Fibroblast of lung (primary cell): ENCODE data around the gene WWOX.

Experiments used
- EZH2 ChIP-seq: IDR thresholded peaks from 2 replicates; pipeline ENCODE4 v1.5.1; 2012; ENCODE audit warnings: low read length, control low read depth, mild to moderate bottlenecking; ENCODE audit errors: missing control alignments
- TF ChIP-seq, protein P1 (sequence below), 2 donors: IDR thresholded peaks in 1 of 2; conservative IDR thresholded peaks in 1 of 2; 1 replicate in 1 of 2; 2 replicates in 1 of 2; pipeline ENCODE4 v1.5.1; 2011 to 2012; ENCODE audit warnings: low read length in 2 of 2, control low read depth in 1 of 2, inconsistent platforms in 1 of 2, low read depth in 1 of 2, mild to moderate bottlenecking in 1 of 2

DNA sequence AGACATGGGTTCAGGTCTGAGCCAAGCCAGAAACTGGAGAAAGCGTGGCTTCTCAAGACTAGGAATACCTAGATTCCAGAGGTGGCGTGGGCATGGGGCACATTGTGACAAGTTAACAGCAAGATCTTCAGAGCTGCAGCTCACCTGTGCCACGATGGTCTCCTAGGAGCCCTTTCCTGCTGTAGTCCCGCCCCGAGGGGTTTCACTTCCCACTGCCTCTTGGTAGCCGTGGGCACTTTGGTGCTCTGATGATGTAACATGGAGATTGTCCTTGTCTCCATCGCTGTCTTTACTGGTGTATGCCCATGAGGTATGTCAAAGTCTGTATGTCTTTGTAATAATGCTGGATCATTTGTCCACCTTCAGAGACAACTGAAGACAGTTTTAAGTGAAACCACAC is 89.7 kb downstream of the WWOX start:
- TF ChIP-seq, protein P1, sequence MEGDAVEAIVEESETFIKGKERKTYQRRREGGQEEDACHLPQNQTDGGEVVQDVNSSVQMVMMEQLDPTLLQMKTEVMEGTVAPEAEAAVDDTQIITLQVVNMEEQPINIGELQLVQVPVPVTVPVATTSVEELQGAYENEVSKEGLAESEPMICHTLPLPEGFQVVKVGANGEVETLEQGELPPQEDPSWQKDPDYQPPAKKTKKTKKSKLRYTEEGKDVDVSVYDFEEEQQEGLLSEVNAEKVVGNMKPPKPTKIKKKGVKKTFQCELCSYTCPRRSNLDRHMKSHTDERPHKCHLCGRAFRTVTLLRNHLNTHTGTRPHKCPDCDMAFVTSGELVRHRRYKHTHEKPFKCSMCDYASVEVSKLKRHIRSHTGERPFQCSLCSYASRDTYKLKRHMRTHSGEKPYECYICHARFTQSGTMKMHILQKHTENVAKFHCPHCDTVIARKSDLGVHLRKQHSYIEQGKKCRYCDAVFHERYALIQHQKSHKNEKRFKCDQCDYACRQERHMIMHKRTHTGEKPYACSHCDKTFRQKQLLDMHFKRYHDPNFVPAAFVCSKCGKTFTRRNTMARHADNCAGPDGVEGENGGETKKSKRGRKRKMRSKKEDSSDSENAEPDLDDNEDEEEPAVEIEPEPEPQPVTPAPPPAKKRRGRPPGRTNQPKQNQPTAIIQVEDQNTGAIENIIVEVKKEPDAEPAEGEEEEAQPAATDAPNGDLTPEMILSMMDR (conservative IDR thresholded peaks at IDR 0.05 in 1 of 2, IDR thresholded peaks at IDR 0.05 in 1 of 2; ENCODE audit: low read depth in 1 of 2, low read length in 2 of 2): no peak
- no peak for TF ChIP-seq EZH2
